NCI-H226 (cell line): ENCODE measurements around the gene UBXN11.

Experiments used
- DNase-seq: peaks from one replicate; pipeline ENCODE4 v3.0.0-alpha.2; 2015

UBXN11 gene

DNA sequence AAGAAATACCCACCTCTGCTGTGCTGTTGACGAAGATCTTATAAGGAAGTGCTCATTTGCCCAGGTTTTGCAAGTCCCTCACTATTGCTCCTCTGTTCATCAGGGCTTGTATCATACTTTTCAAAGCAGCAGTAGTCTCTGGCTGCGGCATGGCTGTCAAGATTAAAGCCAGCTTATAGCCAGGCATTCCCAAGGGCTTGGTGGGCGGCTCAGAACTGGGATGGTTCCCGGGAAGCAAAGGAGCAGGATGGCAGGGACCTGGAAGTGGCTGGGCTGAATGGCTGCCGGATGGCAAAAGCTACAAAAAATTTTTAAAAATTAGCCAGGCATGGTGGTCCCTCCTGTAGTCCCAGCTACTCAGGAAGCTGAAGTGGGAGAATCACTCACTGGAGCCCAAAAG, 43.2 kb downstream of the UBXN11 start:
- no peak for DNase-seq

DNA sequence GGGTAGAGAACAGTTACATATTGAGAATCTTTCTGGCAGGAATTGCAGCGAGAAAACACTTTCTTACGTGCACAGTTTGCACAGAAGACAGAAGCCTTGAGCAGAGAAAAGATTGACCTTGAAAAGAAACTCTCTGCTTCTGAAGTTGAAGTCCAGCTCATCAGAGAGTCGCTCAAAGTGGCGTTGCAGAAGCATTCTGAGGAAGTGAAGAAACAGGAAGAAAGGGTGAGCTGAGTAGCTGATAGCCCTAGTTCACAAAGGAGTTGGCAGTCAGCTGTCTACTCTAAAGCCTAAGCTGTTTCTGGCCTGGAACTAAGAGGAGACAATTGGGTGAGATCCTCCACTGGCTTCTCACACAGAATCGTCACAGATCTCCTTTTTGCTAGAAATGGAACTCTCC, 46.9 kb downstream of the UBXN11 start:
- DNase-seq: no peak

DNA sequence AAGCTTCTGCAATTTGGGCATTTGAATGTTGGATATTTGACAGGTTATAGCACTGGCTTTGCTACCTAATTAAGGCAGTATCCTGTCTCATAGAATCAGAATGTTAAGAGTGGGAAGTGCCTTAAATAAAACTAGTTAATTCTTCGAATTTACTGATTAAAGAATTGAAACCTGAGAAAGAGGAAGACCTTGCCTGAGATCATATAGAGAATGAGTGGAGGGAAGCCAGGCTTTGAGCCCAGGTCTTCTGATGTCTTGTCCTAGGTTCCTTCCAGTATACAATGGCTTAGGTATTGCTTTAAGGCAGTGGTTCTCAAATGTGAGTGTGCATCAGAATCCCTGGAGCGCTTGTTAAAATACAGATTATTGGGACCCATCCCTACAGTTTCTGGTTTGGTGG, 47.4 kb downstream of the UBXN11 start:
- no peak for DNase-seq

DNA sequence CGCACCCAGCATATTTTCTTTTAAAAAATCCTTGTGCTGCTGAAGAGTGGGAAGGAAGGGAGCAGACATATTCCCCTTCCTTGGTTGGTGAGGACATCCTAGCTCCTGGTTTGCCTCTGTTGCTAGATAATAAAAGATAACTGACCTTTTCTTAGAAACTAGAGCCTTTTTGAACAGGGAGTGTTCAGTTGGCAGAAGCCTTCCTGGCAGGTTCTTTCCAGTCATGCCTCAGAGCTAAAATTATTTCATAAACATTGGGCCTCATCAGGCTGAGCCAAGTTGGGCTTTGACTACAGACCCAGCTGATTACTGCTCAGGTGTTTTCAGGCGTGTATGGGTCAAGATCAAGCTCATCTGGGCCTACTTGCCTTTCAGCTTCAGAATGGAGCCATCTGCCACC, 49.2 kb downstream of the UBXN11 start:
- no peak for DNase-seq

DNA sequence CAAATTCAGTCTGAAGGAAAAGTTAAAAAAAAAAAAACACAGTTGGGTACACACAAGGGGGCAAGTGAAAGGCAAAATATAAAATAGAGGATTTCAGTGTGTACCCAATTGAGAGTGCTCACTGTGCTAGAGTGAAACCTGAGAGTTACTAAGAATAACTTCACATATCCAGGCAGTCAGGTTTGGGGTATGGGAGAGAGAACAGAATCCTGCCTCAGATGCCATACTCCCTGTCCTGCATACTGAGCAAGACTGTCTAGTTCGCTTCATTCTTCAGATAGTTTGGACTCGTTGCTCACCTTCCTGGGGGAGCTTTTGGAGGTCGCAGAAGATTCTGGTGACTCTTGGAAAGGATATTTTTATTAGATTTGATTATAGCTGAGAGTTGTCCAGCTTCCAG, 52.0 kb downstream of the UBXN11 start:
- DNase-seq: no peak

DNA sequence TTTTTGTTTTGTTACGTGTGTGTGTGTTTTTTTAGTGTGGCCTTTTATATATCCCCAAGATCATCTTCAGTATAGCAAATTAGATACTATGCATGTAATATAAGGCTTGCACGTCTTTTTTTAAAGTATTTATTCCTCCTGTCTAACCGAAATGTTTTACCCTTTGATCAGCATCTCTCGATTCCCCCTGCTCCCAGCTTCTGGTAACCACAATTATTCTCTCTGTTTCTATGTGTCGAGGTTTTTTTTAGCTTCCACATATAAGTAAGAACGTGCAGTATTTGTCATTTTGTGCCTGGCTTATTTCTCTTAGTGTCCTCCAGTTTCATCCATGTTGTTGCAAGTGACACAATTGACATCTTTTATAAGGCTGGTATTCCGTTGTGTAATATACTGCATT, 53.7 kb downstream of the UBXN11 start:
- no peak for DNase-seq

DNA sequence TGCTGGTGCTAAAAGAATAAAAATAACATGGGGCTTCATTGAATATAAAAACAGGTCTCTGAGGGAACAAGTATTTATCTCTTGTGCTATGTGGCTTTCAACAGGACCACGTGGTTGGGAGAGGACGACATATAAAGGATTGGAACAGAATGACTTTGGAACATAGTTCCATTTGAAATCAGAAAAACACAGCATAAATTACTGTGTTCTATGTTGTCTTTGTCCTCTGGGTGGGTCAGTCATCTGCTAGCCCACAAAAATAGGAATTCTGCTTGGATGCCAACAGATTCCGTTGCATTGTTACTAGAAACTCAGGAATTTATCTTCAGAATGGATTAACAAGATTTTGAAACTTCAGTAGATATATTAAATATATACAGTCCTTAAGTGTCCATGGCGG, 66.5 kb downstream of the UBXN11 start:
- DNase-seq: no peak

DNA sequence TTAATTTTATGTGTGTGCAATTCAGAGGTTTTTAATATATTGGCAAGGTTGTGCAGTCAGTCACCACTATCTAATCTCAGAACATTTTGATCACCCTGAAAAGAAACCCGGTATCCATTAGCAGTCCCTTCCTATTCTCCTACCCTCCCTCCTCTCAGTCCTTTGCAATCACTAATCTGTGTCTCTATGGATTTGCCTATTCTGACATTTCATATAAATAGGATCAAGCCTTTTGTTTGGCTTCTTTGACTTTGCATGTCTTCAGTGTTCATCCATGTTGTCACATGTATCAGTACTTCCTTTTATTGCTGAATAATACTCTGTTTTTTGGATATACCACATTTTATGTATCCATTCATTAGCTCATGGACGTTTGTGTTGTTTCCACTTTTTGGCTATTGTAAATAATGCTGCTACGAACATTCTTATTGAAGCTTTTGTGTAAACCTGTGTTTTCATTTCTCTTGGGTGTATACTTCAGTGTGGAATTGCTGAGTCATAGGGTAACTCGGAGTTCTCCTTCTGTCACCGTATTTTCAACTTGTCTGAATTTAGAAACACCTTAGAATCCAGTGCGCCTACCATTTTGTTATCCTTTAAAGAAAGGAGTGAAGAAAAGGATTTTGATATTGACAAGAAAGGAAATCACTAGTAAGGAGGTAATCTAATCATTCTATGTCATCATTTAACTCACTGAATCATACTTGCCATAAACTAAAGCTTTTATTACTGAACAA, 69.0 kb downstream of the UBXN11 start:
- DNase-seq: no peak

DNA sequence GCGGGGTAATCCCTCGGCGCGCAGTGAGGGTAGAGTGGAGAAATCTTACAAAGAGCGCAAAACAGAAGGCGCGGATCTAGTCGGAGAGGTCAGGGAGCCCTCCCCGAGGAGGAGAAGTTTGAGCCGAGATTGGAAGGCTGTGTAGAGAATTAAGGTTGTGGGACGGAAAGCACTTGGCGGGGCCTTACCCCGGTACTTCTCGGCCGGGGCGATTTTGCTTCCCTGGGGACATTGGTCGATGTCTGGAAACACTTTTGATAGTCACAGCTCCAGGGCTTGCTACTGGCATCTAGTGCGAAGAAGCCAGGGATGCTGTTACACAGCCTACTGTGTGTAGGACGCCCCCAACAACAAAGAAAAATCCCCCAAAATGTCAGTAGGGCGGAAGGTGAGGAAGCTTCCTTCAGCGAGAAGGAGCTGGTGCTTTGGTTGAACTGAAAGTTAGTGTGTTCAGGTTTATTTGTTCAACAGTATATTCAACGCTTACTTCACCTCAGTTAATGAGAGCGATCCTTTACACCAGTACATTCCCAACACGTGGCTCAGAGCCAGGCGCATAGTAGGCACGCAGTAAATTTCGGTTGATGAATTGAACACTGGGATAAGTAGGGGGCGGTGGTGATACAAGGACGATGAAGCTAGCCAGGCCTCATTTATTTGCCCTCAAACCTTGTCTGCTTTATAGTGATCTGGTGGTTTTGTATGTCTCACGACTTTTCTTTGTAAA, 71.6 kb downstream of the UBXN11 start:
- DNase-seq: no peak

DNA sequence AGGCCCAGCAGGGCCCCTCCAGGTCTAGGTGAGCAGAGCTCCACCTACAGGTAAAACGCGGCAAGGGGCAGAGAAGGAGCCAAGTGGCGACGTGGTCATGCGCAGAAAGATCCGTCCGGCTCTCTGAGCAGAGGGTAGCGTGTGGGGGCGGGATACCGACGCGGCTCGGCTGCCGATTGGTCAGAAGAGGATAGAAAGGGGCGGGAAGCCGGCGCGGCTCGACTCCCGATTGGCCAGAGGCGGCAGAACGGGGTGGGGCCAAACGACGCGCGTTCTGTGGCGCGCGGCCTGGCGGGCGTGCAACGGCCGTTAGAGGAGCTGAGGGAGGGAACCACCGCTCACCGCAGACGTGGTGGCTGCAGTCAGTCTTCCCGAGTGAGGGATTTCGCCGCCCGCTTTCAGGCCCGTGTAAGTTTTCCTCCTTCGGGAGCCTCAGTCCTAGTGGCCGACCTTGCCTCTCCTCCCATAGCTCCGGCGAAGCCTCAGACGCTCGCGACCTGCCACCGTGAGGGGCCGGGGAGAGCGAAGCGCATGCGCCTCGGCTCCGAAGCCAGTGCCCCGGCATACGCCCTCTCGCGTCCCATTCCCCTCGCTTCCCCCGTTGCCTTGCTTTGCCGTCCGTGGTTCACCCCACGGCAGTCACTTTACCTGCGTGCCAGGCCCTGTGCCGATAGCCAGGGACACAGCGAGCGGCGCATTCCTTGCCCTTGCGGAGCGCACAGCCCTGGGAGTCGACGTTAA, 72.4 kb downstream of the UBXN11 start, which contains the start of gene CEP85:
Gene CEP85 (plus strand): TSS at position 298 of the 741 bp plus-strand sequence. CDS start 5,584 bp downstream, outside the sequence.
- DNase-seq: peak; percentile 87
